Retinal pigment epithelial cell (primary cell): ENCODE data around the gene PDGFA.

Source experiments
- DNase-seq: peaks from one replicate; pipeline ENCODE4 v3.0.0-alpha.2; 2010; ENCODE audit warnings: low read depth
- H3K4me3 ChIP-seq: 2 replicates; pipeline ENCODE4 v1.5.1; 2011; ENCODE audit warnings: mild to moderate bottlenecking, low read length, control low read depth, moderate library complexity
- CTCF ChIP-seq: conservative IDR thresholded peaks from 2 replicates; pipeline ENCODE4 v1.5.1; 2011; ENCODE audit warnings: low read depth, low read length, control low read depth, inconsistent platforms

Gene PDGFA

DNA sequence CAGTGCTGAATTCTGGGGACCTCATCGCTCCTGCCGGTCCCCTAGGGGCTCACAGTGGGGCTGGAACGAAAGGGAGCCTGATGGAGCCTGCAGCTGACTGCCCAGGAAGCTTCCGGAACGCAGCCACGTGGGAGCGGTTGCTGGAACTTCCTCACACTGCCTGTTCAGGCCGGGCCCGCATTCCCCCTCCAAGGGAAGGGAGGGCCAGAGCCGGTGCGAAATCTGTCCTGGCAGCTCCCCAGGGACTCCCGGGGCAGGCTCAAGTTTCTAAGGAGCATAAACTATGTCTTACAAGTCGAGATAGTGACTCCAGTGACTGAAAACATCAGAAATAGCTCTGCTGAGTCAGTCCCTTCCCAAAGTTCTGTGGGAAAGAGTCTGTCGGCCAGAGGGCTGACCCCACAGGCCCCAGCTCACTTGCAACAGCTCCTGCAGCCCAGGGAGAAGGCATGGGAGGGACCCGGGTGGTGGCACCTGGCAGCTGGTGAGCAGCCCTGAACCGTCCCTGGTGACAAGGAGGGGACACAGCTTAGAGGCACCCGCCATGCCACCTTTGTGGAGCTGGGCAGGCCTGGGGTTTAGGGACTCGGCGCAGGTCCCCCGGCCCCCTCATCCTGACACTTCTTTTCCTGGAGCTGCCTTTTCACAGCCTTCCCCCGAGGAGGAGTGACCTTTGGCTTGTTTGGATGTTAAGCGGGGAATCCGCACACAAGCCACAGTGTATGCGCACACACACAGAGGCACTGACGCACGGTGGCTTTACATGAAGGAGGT lies 47.6 kb downstream of the PDGFA start:
- no peak overlapping the region for H3K4me3 ChIP-seq
- TF ChIP-seq CTCF = no peak
- DNase-seq = peak; percentile 72

DNA sequence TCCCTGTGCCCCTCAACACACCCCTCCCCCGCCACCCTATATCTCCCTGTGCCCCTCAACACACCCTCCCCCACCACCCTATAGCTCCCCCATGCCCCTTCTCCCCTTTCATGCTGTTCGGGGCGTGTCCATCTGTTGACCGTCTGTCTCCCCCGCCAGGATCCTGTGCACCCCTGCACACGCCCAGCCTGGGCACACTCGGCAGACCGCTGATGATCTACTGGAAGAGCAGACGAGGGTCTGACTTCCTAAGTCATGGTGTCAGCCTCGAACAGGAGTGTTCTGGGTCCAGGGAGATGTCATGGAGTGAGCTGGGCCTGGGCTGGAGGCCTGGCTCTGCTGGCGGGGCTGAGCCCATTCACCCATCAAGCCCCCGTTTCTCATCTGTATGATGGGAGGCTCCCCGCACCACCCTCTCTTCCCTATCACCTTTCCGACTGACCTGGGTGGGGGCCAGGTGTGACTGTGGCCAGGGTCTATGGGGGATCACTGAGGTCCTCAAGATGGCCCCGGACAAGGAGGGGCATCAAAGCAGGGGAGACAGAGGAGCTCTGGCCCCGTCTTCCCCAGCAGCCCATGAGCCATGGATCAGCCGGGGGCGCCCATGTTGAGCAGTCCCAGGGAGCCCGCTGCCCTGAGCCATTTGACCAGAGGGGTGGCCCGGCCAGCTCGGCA lies 48.3 kb downstream of the PDGFA start:
- DNase-seq = no peak
- no peak for TF ChIP-seq CTCF
- no peak overlapping the region for H3K4me3 ChIP-seq

DNA sequence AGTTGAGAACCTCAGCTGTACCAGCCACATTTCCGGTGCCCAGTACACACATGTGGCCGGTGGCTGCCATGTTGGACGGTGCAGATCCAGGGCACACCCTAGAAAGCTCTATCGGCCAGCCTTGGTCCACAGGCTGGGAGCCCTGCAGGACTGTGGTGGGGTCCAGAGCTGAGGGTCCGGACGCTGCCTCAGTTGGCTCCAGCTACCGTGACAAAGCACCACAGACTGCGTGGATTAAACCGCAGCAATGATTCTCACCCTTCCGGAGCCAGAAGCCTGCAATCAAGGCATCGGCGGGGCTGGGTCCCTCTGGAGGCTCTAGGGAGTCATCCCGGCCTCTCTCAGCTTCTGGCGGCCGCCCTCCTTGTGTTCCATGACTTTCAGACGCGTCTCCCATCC lies 50.1 kb downstream of the PDGFA start:
- no peak overlapping the region for H3K4me3 ChIP-seq
- DNase-seq = no peak
- no peak for TF ChIP-seq CTCF

GRCh38 chr7:468681-469562 lies 50.7 kb downstream of the PDGFA start:
- peak; percentile 39 for DNase-seq

DNA sequence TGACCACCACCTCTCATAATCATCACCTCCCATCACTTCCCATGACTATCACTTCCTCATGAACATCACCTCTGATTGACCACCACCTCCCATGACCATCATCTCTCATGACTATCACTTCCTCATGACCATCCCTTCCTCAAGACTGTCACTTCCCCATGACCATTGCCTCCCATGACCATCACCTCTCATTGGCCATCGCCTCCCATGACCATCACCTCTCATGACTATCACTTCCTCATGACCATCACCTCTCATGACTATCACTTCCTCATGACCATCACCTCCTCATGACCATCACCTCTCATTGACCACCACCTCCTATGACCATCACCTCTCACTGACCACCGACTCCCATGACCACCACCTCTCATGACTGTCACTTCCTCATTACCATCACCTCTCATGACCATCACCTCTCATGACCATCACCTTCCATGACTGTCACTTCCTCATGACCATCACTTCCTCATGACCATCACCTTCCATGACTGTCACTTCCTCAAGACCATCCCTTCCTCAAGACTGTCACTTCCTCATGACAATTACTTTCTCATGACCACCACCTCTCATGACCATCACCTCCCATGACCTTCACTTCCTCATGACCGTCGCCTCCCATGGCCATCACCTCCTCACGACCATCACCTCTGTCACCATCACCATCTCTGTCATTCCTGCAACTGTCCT lies 51.6 kb downstream of the PDGFA start:
- DNase-seq = no peak
- no peak for TF ChIP-seq CTCF
- H3K4me3 ChIP-seq = no peak overlapping the region

More at GRCh38 chr7:468681-469562, 50.7 kb downstream of the PDGFA start:
- TF ChIP-seq CTCF = no peak
- H3K4me3 ChIP-seq = no peak overlapping the region

DNA sequence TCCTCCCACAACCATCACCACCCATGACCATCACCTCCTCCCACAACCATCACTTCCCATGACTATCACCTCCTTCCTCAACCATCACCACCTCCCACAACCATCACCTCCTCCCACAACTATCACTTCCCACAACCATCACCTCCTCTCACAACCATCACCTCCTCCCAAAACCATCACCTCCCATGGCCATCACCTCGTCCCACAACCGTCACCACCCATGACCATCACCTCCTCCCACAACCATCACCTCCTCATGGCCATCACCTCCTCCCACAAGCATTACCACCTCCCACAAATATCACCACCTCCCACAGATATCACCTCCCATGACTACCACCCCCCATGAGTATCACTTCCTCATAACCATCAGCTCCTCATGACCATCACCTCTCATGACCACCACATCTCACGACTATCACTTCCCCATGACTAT lies 52.2 kb downstream of the PDGFA start:
- no peak for DNase-seq
- no peak for TF ChIP-seq CTCF
- no peak overlapping the region for H3K4me3 ChIP-seq
